SU-DHL-6 (cell line): Measurements from ENCODE around the gene DOK4.

ENCODE experiments used
- H2AFZ ChIP-seq: fragments of 200-600 bp; sonication (generic); 2 replicates; pipeline ENCODE4 v1.6.1; 2014; ENCODE audit warnings: low read depth, mild to moderate bottlenecking, moderate library complexity, mixed read lengths, antibody characterized with exemption, low read length; ENCODE audit not compliant: severe bottlenecking
- H3F3A ChIP-seq: fragments of 200-600 bp; shearing (Covaris generic); 2 replicates; pipeline ENCODE4 v1.6.0; 2016; ENCODE audit warnings: antibody characterized with exemption, mild to moderate bottlenecking; ENCODE audit not compliant: insufficient read depth
- H3K27ac ChIP-seq: fragments of 200-600 bp; sonication (generic); 2 replicates; pipeline ENCODE4 v1.5.1; 2016; ENCODE audit warnings: low read depth, mild to moderate bottlenecking, low read length, moderate library complexity, mixed read lengths
- H3K27me3 ChIP-seq: fragments of 200-600 bp; sonication (generic), shearing (Covaris generic); 2 replicates; pipeline ENCODE4 v1.6.0; 2014; ENCODE audit warnings: mild to moderate bottlenecking, low read length
- H3K36me3 ChIP-seq: fragments of 200-600 bp; sonication (generic); 2 replicates; pipeline ENCODE4 v1.6.1; 2014; ENCODE audit warnings: mild to moderate bottlenecking, low read length, mixed read lengths
- H3K4me2 ChIP-seq: fragments of 300-600, 200-600 bp; shearing (Covaris generic), sonication (generic); 2 replicates; pipeline ENCODE4 v1.6.0; 2014; ENCODE audit warnings: low read length, low read depth, mild to moderate bottlenecking; ENCODE audit not compliant: poor library complexity, severe bottlenecking
- H3K4me3 ChIP-seq: fragments of 200-600 bp; sonication (generic); 2 replicates; pipeline ENCODE4 v1.5.1; 2014; ENCODE audit warnings: antibody characterized with exemption, low read length, mild to moderate bottlenecking, mixed read lengths; ENCODE audit not compliant: insufficient read depth, poor library complexity, severe bottlenecking
- H3K79me2 ChIP-seq: fragments of 200-600 bp; sonication (generic); 2 replicates; pipeline ENCODE4 v1.6.1; 2014; ENCODE audit warnings: mild to moderate bottlenecking, low read length, moderate library complexity; ENCODE audit not compliant: insufficient read depth
- H3K9ac ChIP-seq: fragments of 200-600 bp; sonication (generic); 2 replicates; pipeline ENCODE4 v1.7.0; 2014; ENCODE audit warnings: mild to moderate bottlenecking, low read length
- H3K9me2 ChIP-seq: fragments of 200-600 bp; sonication (generic); replicated peaks from 2 replicates; pipeline ENCODE4 v1.6.1; 2014; ENCODE audit warnings: low read length; ENCODE audit not compliant: insufficient read depth
- H3K9me3 ChIP-seq: fragments of 200-600 bp; sonication (generic); 2 replicates; pipeline ENCODE4 v1.6.1; 2014; ENCODE audit warnings: low read length, mixed read lengths; ENCODE audit not compliant: insufficient read depth
- H4K20me1 ChIP-seq: fragments of 200-600 bp; sonication (generic); 2 replicates; pipeline ENCODE4 v1.6.1; 2014; ENCODE audit warnings: low read depth, mild to moderate bottlenecking, antibody characterized with exemption, low read length, moderate library complexity, mixed read lengths
- CTCF ChIP-seq: fragments of 200-600 bp; sonication (generic); IDR thresholded peaks from one replicate; pipeline ENCODE4 v1.5.1; 2017; ENCODE audit warnings: antibody characterized with exemption, mild to moderate bottlenecking, low read length, moderate library complexity; ENCODE audit not compliant: insufficient read depth, poor library complexity, severe bottlenecking
- EZH2phosphoT487 ChIP-seq: fragments of 200-600 bp; sonication (generic), shearing (Covaris generic); conservative IDR thresholded peaks from 2 replicates; pipeline ENCODE4 v1.6.1; 2018; ENCODE audit warnings: mild to moderate bottlenecking, antibody characterized with exemption, low read length, moderate library complexity, mixed read lengths

The DOK4 gene

GRCh38 chr16:57468346-57468745 is 17.9 kb downstream of the DOK4 start:
- no peaks in the 10 kb centered on the region for H3K27me3 ChIP-seq
- no peaks in the 10 kb centered on the region for H4K20me1 ChIP-seq
- no peak overlapping the region for H3K4me3 ChIP-seq
- peaks cover 4% of the 10 kb centered on the region; the same call in 1 of the 2 replicates for H3F3A ChIP-seq
- peaks cover 9% of the 10 kb centered on the region for H3K79me2 ChIP-seq
- H3K9me2 ChIP-seq: no peaks in the 10 kb centered on the region
- no peak overlapping the region for H3K4me2 ChIP-seq
- no peak overlapping the region for H2AFZ ChIP-seq
- H3K9me3 ChIP-seq: no peaks in the 10 kb centered on the region
- H3K27ac ChIP-seq: no peak overlapping the region
- TF ChIP-seq EZH2phosphoT487: no peak
- no peak for TF ChIP-seq CTCF
- peaks cover 7% of the 10 kb centered on the region; the same call in 1 of the 2 replicates for H3K36me3 ChIP-seq
- H3K9ac ChIP-seq: no peak overlapping the region

GRCh38 chr16:57464523-57464922 is 21.8 kb downstream of the DOK4 start:
- no peak overlapping the region for H3K4me3 ChIP-seq
- no peaks in the 10 kb centered on the region for H3K9me2 ChIP-seq
- peaks cover 14% of the 10 kb centered on the region for H3F3A ChIP-seq
- H3K9ac ChIP-seq: no peak overlapping the region
- no peak overlapping the region for H3K4me2 ChIP-seq
- no peak overlapping the region for H2AFZ ChIP-seq
- TF ChIP-seq EZH2phosphoT487 (no peak), CTCF (no peak)
- H3K27me3 ChIP-seq: no peaks in the 10 kb centered on the region
- no peak overlapping the region for H3K27ac ChIP-seq
- H4K20me1 ChIP-seq: no peaks in the 10 kb centered on the region
- peaks cover 15% of the 10 kb centered on the region for H3K79me2 ChIP-seq
- H3K9me3 ChIP-seq: no peaks in the 10 kb centered on the region
- peaks cover 7% of the 10 kb centered on the region; the same call in 1 of the 2 replicates for H3K36me3 ChIP-seq

- Histone ChIP-seq H3K36me3 (peaks cover 7% of the 10 kb centered on the region; the same call in 1 of the 2 replicates), H3K27ac (no peak overlapping the region)
These were observed 23.3 kb downstream of the DOK4 start for GRCh38 chr16:57462978-57463362.

More at GRCh38 chr16:57462978-57463362, 23.3 kb downstream of the DOK4 start:
- Histone ChIP-seq H3K27me3 (no peaks in the 10 kb centered on the region), H3F3A (peaks cover 14% of the 10 kb centered on the region), H3K9ac (peak overlapping the region; percentile 70), H2AFZ (no peak overlapping the region), H4K20me1 (no peaks in the 10 kb centered on the region), H3K4me3 (peak overlapping the region; percentile 74), H3K79me2 (peaks cover 15% of the 10 kb centered on the region), H3K4me2 (peak overlapping the region; percentile 84), H3K9me3 (no peaks in the 10 kb centered on the region), H3K9me2 (no peaks in the 10 kb centered on the region)
- no peak for TF ChIP-seq CTCF
- TF ChIP-seq EZH2phosphoT487: no peak
